Stimulated activated CD4-positive, alpha-beta T cell treated with anti-CD3 and anti-CD28 coated beads, Interleukin-12 subunit alpha, Interleukin-12 subunit beta, amount 100 ng/mL, for 24 hours (primary cell): Measurements from ENCODE around the gene BUD23.
"Not testable (repeated sequence)": the region's sequence is repeated elsewhere in the genome, so short reads cannot be mapped to it uniquely, and the experiment has no call there.

Experiments
- DNase-seq, 2 experiments: peaks; one replicate each; pipeline ENCODE4 v3.0.0-alpha.2; 2020; ENCODE audit warnings: low read depth in 2 of 2

The BUD23 gene

DNA sequence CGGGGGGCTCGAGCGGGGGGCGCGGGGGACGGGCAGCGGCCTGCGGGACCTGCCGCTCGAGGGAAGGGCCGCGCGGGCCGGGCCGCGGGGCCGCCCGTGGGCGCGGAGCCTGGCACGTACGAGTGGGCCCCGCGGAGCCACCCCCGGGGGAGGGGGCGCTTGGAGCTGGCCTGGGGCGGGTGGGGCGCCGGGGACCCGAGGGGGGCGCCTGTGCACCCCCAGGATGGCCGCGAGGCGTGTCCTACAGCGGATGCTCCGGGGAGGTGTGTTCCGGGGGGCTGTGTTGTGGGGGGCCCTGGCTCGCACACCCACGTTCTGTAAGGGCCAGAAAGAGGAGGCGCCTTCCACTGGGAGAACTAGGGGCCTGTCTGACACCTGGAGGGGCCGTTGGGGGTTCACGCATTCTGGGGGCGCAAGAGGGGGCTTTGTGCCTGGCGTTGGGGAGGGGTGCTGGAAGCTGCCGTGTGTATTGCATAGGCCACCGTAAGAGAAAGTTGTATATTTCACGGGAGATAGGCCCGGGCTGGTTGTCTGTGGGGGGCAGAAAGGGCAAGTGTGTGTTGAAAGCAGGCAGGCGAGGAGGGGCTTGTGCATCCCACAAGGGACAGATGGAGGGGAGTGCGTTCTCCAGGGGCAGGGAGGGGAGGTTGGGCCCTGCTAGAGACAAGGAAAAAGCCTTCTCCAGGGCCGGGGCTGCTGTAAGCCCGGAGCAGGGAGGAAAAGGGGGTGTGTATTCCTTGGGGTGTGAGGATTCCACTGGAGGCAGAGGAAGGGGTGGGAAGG lies 15.1 kb upstream of the BUD23 start:
- no peak for DNase-seq

DNA sequence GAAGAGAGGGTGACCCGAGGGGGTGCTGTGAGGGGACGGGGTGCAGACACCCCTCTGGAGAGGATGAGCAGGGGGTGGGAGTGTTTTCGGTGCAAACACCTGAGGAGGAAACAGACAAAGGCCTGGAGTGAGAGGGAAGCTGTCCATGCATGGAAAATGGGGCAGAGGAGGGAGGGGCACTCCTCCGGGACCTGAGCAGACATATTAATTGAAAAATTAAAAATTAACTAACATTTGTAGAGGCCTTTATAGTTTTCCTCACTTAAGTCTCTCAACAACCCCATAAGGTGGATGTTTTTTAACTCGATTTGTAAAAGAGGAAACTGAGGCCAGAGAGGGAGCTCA lies 14.5 kb upstream of the BUD23 start:
- no peak for DNase-seq

DNA sequence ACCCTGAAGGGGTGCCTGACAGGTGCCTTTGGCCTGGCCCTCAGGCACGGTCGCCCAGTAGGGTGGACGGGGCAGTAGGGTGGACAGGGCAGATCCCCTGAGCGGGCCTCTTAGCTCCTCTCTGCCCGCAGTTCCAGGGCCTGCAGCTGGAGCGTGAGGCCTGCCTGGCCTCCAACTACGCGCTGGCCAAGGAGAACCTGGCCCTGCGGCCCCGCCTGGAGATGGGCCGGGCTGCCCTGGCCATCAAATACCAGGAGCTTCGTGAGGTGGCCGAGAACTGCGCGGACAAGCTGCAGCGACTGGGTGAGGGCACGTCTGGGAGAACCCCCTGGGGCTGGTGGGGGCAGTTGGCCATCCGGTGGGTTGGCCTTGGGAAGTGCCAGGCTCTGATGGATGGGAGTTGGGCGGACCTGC lies 14.1 kb upstream of the BUD23 start:
- DNase-seq = no peak

DNA sequence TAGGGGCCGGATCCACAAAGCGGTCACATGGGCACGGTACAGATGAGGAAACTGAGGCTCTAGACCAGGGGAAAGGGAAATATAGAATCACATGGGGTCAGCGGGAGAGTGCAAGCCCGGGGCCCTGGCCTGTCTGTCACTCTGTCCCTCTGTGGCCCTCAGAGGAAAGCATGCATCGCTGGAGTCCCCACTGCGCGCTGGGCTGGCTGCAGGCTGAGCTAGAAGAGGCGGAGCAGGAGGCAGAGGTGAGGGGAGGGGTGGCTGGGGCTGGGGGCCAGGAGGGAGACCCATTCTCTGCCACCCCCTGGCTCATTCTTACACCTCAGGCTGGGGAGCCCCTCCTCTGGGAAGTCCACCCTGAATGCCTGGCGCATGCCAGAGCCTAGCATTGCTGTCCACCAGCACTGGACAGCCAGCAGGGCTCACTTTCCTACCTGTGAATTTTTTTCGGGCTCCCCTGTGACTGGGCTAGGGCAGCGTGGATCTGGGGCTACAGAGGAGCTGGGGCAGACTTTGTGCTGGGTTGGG lies 13.5 kb upstream of the BUD23 start:
- DNase-seq = no peak

DNA sequence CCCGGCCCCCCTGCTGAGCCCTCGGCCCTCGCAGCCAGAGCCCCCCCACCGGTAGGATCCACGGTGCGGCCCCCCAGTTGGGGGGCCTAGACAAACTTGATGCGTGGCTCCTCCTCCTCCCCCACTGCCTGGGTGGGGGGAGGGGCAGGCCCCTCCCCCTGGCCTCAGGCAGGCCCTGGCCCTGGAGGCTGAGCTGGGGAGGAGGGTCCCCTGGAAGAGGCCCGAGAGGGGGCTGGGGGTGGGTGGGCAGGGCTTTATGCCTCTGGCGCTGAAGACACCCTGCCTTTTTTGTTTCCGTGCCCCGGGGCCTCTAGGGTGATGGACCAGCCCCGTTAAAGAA lies 12.1 kb upstream of the BUD23 start:
- DNase-seq = no peak

DNA sequence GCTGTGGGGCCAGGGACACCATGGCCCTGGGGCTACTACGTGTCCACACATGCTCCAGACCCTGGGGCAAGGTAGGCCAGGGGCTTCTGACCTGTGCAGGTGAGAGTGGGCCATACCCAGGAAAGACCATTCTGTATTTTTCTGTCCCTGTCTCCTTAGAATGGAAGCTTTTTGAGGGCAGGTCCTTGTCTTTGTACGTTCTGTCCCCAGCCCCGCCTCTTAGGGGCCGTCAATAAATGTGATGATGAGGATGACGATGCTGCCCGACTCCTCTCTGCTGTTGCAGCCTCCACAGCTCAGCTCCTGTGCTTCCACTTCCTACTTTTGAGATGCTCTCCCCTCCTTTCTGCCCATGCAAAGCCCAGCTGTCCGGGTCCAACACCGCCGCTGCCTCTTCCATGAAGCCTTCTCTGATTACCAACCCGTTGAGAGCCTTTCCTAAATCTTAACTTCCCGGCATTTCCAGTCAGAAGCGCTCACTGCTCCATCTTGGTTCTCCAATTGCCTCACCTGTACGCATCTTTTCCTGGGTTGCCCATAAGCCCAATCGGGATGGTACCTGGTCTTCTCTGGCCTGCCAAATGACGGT lies 11.4 kb upstream of the BUD23 start:
- DNase-seq = no peak

DNA sequence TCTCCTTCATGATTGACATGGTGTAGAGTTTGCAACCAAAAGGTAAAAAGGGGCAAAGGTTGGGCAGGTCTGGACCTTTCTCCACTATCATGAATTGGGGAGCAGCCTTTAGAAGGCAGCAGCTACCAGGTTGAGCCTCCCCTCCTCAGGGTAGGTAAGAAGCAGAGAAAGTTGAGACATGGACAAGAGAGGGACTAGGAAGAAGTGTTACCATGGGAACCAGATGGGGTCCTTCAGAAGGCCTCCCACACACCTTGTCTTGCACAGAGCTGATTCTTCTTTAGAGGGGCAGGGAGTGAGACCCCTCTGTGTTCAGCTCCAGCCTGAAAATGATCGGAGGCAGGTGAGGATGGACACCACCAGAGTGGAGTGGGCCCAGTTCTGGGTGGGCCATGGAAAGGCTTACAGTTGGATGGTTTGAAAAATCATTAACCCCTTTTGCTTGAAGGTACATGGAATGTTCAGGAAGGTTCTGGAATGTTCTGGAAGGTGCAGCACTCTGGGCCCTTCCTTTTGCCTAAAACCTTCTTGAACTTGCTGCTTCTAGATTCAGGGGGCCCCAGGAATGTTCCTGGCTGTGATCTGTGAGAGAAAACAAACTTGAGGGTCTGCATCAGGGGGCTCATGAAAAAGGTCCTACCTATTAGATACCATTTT lies 8.8 kb upstream of the BUD23 start:
- no peak for DNase-seq

DNA sequence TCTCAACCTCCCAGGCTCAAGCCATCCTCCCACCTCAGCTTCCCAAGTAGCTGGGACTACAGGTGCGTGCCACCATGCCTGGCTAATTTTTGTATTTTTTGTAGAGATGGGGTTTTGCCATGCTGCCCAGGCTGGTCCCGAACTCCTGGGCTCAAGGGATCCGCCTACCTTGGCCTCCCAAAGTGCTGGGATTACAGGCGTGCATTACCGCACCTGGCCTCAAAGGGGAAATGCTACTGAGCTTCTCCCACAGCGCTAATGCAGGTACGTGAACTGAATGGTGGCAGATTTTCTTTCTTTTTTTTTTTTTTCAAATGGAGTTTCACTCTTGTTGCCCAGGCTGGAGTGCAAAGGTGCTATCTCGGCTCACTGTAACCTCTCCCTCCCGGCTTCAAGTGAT lies 7.3 kb upstream of the BUD23 start:
- not testable (repeated sequence) for DNase-seq

DNA sequence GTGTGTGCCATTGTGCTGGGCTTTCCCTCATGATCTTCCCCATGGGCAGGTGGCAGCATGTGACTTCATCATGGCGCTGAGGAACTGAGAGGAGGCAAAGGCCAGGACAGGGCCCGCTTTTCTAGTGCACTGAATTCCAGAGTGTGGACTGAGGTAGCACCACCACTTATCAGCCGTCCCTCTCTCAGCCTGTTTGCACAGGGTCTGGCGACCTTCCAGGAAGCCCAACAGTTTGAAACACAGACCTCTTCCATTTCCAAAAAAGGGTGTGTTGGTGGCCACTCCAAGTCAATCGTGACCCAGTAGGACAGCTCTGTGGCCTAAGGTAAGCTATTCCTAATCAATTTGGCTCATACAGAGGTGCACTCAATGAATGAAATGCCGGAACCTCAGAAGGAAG lies 4.5 kb upstream of the BUD23 start:
- no peak for DNase-seq

DNA sequence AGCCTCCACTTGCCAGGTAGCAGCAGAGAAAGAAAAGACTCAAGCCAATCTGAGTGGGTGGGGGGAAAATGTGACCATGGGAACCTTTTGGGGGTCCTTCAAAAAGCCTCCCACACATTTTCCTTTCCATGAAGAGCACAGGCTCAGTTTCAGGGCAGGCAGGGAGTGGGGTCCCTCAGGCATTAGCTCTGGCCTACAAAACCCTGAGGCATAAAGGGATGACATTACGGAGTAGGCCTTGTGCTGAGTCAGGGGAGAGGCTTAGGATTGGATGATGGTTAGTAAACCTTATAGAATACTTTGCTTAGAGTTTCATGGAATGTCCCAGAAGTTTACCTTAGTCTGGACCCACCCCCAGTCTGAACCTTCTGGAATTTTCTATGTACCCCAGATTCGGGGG lies 3.7 kb upstream of the BUD23 start:
- DNase-seq = no peak

DNA sequence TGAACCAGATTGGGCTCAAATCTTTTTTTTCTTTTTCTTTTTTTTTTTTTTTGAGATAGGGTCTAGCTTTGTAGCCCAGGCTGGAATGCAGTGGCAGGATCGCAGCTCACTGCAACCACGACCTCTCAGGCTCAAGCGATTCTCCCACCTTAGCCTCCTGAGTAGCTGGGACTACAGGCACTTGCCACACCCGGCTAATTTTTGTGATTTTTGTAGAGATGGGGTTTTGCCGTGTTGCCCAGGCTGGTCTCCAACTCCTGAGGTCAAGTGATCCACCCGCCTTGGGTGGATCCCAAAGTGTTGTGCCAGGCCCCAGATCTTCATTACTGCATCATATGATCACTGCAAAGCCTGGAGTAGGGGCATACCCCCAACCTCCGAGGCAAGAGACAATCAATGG lies 2.9 kb upstream of the BUD23 start:
- no peak for DNase-seq

DNA sequence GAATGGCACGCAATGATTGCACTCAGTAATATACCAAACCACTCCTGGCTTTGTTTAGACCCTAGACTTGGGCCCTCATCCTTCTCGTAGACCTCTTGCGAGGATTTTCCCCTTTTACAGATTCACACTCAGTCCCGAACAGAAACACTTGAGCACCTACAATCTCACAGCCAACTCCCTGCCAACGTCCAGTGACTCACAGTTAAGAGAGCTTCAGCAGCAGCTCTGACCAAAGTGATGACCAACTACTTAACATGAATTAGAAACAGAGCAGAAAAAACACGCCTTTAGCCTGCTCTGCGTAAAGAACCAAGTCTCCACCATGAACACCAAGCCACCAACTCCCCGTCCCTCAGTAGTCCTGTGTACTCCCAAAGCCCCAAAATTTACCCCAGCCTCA lies 2.4 kb upstream of the BUD23 start:
- DNase-seq = no peak

DNA sequence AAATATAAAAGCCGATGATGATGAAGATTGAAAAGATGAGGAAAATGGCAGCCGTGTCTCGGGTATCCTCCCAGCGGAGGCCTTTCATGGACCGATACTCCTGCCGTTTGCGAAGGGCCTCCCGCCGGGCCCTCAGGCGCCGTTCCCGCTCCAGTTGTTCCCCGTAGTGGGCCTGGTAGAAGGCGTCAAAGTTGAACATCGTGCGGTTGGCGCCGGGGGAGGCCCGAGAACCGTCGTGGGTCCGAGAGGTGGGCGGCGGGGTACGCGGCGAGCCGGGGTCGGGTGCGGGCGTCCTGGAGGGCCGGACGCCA lies 697 bp upstream of the BUD23 start:
- DNase-seq = no peak

DNA sequence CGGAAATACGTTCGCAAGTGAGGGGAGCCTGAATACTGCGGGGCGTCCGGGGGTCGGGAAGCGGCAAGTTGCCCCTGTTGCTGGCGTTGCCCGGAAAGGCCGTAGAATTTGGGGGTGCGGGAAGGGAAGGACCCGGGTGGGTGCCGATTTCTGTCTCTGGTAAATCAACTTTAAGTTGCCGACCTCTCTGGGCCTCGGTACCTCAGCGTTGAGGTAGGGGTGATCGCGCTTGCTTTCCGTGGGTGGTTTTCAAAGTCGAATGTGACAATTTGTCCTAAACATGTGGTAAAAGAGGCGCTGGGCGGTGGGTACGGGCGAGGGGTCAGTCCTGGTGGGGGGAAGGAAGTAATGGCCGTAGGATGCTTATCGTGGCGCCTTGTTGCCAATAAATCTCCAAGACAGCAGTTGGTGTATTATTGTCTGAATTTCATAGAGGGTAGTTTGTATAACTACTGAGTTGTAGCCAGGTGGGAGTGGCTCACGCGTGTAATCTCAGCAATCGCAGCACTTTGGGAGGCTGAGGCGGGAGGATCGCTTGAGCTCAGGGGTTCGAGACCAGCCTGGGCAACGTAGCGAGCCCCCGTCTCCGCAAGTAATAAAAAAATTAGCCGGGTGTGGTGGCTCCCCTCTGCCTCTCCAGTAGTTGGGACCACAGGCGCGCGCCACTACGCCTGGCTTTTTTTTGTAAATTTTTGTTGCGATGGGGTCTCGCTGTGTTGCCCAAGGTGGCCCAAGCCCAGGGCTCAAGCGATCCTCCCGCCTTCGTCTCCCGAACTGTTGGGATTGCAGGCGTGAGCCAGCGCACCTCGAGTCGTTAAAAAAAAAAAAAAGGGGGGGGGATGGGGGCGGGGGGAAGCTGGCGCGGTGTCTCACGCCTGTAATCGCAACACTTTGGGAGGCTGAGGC lies 644 bp downstream of the BUD23 start:
- no peak for DNase-seq

DNA sequence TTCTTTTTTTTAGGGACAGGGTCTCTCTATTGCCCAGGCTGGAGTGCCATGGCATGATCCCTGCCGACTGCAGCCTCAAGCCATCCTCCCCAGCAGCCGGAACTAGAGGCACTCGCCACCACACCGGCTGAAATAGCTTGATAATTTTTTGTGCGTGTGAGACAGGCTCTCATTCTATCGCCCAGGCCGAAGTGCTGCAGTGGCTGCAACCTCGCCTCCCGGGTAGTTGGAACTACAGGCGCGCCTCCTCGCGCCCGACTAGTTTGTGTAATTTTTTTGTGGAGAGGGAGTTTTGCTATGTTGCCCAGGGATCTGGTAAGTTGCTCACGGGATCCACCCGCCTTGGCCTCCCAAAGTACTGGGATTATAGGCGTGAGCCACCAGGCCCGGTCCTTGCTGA lies 1.9 kb downstream of the BUD23 start:
- DNase-seq = no peak

DNA sequence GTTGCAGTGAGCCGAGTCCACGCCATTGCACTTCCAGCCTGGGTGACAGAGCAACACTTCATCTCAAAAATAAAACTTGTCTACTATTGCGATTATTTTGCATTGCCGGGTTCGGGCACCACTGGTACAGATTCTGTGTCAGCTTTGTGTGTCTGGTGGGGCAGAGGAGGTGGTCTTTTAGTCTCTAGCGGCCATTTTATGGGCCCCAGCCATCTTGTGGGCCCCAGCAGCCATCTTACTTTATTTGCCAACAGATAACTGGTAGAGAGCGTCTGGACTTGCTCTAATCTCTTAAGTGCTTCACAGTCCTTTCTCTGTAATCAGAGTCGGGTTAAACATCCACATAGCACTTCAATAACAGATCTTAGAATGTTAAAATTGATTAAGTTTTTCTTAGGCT lies 4.9 kb downstream of the BUD23 start:
- no peak for DNase-seq

DNA sequence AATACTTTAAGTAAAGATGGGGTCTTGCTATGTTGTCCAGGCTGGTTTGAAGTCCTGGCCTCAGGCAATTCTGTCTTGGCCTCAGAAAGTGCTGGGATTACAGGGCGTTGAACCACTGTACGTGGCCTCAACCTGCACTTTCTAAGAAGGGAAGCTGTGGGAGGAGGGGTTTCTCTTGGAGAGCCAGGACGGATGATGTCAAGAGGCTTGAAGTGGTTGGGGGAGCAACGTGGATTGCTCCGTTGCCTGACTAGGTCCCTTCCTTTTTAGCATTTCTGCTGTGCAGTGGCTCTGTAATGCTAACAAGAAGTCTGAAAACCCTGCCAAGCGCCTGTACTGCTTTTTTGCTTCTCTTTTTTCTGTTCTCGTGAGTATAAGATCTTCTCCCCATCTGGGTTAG lies 7.2 kb downstream of the BUD23 start:
- no peak for DNase-seq

DNA sequence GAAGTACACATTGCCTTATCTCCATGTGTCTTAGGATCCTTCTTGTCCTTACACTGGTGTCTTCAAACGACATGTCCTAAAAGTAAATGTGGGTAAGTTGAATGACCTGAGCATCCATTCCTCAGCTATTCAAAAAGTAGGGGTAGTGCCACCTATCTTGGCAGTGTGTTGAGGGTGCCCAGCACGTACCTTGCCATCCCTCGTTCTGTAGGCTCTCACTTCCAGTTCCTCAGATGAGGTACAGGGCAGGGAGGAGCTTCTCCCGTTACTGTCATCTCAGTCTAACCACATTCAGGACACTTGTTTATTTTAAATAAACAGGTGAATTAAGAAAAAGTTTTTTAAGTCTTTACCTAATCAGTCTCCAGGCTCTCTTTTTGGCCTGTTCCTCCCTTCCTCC lies 13.0 kb downstream of the BUD23 start:
- no peak for DNase-seq

DNA sequence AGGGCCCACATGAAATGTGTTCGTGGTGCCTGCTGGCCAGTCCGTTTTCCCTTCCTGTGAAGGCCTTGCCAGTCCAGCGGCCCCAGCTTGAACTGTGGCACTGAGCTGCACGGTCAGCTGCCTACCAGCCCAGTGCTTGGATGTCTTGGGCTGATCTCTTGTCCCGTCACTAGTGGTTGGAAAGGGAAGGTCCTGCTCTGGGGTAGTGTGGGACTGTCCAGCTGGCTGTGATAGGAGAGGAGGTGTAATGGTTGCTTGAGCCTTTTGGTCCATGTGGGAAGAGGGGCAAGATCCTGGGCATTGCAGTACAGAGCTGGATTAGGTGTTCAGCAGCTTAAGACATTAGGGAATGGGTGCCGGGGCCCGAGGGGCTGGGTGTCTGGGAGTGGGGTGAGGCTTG lies 15.0 kb downstream of the BUD23 start:
- no peak for DNase-seq

DNA sequence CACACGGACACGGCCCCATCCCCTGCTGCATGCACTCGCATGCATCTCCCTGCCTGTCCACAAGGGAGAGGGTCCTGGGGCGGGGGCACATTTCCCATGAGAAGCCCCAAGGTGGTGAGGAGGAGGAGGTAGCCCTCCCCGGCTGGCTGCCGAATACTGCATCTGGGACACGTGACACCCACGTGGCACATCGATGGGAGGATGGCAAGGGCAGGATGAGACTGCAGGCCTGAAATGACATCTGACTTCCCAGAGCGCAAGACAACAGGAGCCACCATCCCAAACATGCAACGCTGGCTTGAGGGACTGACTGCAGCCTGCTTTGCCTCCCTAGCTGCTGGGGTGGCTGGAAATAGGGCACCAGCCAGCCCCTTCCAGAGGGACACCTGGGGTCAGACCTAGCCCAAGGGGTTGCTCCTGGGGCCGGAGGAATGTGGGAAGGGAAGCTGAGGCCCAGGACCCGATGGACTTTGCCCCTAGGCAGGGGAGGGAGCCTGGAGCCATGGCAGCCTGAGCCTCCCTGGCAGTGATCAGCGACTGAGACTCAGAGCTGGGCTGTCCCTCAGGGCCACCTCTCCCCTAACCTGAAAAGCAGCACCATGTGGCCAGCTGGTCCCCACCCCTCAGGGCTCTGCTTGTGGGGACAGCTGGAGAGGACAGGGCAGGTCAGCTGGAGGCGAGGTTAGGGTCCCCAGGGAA lies 16.1 kb downstream of the BUD23 start:
- no peak for DNase-seq

DNA sequence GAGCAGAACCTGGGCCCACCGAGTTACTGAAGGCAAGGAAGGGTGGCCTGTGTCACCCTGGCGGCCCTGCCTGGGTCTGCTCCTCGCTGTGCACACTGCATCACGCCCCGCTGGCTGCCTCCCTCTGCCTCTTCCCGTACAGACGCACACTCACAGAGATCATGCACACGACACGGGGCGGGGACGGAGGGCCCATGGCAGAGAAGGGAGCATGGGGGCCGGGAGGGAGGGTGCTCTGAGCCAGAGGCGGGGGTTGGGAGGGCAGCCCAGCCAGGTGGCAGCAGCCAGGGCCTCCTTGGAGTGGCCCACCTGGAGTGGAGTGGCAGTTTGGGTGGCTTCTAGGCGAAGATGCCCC lies 16.6 kb downstream of the BUD23 start:
- DNase-seq = no peak

DNA sequence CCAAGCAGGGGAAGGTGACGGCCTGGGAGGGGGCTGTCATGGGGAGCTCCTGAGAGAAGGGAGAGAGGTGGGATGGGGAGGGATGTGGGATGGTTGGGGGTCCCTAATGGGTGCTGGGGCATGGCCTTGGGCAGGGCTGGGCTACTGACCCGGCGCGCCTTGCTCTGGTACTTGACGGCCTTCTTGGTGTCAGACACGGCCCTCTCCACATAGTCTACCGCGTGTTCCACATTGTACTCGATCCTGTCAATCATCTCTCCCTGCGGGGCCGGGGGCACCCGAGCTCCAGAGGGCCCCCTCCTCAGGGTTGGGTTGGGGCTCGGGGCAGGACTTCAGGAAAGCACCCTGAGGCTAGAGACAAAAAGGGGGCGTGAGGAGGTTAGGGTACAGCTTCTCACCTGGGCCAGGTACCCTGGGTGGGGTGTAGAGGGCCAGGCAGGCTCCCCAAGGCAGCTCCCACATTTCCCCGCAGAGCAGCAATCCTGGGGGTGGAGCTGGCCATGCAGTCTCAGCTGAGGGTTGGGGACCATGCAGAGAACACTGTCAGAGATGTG lies 17.3 kb downstream of the BUD23 start:
- DNase-seq = no peak
